Kidney epithelial cell (primary cell): Measurements from ENCODE around the gene RASD1. TPM values are rescaled to one million over a fixed set of nuclear protein-coding genes. Genes with fewer than 3 reads are reported as not detected.

Experiments
- DNase-seq: peaks from one replicate; pipeline ENCODE4 v3.0.0-alpha.2; 2010; ENCODE audit warnings: low read depth
- H3K27me3 ChIP-seq: 2 replicates; pipeline ENCODE4 v1.6.0; 2011; ENCODE audit warnings: low read length; ENCODE audit not compliant: control insufficient read depth, insufficient read depth
- H3K36me3 ChIP-seq: 2 replicates; pipeline ENCODE4 v1.5.1; 2011; ENCODE audit warnings: low read length; ENCODE audit not compliant: control insufficient read depth, insufficient read depth
- H3K4me3 ChIP-seq: 2 replicates; pipeline ENCODE4 v1.5.1; 2011; ENCODE audit warnings: low read depth, mild to moderate bottlenecking, control low read depth, low read length
- CTCF ChIP-seq: IDR thresholded peaks from 2 replicates; pipeline ENCODE4 v1.5.1; 2011; ENCODE audit warnings: mild to moderate bottlenecking, moderate library complexity, low read length, control low read depth, inconsistent platforms; ENCODE audit not compliant: insufficient read depth, poor library complexity, severe bottlenecking
- total RNA-seq: library from RNA; depleted of rRNA; stranded (reverse); fragments of >200 nt; gene quantifications from 2 replicates; pipeline ENCODE4 v1.2.3, GENCODE V29; 2015

Gene RASD1
- total RNA-seq, 1 donor from 2014 or later, result 0.17 TPM

GRCh38 chr17:17497845-17498520, 1.8 kb upstream of the RASD1 start:
- Histone ChIP-seq H3K27me3 (peaks cover 27% of the 10 kb centered on the region), H3K4me3 (no peak overlapping the region), H3K36me3 (no peaks in the 10 kb centered on the region)
- DNase-seq, result no peak
- no peak for TF ChIP-seq CTCF

- DNase-seq, result no peak
- Histone ChIP-seq H3K4me3 (no peak overlapping the region), H3K36me3 (no peaks in the 10 kb centered on the region), H3K27me3 (peaks cover 27% of the 10 kb centered on the region)
- no peak for TF ChIP-seq CTCF
Observed at GRCh38 chr17:17497065-17497844, 1.1 kb upstream of the RASD1 start.

GRCh38 chr17:17495536-17496188, 533 bp downstream of the RASD1 start:
- peak overlapping the region; percentile 41 for H3K4me3 ChIP-seq
- no peak for DNase-seq
- H3K36me3 ChIP-seq, result peaks cover 1% of the 10 kb centered on the region
- peaks cover 22% of the 10 kb centered on the region for H3K27me3 ChIP-seq
- TF ChIP-seq CTCF, result no peak

GRCh38 chr17:17494870-17495535, 1.2 kb downstream of the RASD1 start:
- Histone ChIP-seq H3K36me3 (peaks cover 1% of the 10 kb centered on the region), H3K27me3 (peaks cover 20% of the 10 kb centered on the region), H3K4me3 (peak overlapping the region; percentile 41)
- DNase-seq, result no peak
- no peak for TF ChIP-seq CTCF

GRCh38 chr17:17494499-17494869, 1.7 kb downstream of the RASD1 start:
- no peak for DNase-seq

More at GRCh38 chr17:17494499-17494869, 1.7 kb downstream of the RASD1 start:
- Histone ChIP-seq H3K4me3 (peak overlapping the region; percentile 41), H3K27me3 (peaks cover 17% of the 10 kb centered on the region), H3K36me3 (peaks cover 1% of the 10 kb centered on the region)
- TF ChIP-seq CTCF, result no peak
